NCI-H146 (cell line): Measurements from ENCODE around the gene GNB2.
A peak's percentile ranks its signal among the peaks of the same experiment; 100 is the strongest.
"Not testable (repeated sequence)": the region's sequence is repeated elsewhere in the genome, so short reads cannot be mapped to it uniquely, and the experiment has no call there.

ENCODE experiments used
- DNase-seq: peaks from one replicate; lab custom pipeline; 2025; lab: John Stamatoyannopoulos, UW

GNB2 gene

GRCh38 chr7:100673302-100673941 is at the start of gene GNB2:
Gene GNB2 (plus strand): TSS chr7:100673740. CDS start chr7:100676266, 2,526 bp downstream.
- DNase-seq: peak; percentile 97

DNA sequence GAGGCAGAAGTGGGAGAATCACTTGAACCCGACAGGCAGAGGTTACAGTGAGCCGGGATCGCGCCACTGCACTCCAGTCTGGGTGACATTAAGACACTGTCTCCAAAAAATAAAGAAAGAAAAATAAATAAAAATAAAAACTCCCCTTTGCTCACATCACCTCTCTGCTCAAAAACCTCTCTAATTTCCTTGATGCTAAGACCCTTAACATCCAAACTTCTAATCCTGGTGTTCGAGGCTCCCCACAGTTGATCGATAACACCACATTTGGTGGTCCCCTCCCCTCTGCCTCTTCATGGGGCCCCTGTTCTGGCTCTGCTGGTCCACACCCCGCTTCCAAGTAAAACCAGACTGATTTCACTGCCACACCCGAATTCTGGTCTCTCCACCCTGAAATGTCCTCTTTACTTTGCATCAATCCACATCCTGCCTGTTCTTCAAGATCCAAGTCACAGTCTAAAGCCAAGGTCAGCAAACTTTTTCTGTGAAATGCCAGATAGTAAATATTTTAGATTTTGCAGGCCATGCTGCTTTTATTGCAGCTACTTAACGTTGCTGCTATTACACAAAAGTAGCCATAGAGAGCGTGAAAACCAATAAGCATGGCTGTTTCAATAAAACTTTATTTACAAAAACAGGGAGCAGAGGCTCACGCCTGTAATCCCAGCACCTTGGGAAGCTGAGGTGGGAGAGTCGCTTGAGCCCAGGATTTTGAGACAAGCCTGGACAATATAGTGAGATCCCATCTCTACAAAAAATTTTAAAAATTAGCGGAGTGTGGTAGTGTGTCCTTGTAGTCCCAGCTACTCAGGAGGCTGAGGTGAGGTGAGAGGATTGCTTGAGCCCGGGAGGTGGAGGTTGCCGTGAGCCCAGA is 49.4 kb upstream of the GNB2 start:
- DNase-seq: no peak

DNA sequence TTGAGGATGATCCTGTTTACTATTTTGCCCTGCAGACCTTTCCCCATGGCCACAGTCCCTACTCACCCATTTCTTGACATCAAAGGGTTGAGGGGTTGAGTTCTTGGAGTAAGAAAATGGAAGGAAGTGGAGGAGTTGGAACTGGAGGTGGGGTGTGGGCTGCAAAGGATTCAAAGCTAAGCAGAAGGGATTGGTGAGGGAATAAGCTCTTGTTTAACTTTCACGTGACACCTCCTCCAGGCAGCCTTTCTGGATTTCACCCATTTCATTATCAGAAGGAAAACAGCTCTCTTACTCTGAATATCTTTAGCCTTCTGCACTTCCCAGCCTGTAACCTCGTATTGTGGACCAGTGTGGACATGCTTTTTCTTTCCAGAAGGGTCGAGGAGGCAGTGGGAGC is 47.5 kb upstream of the GNB2 start:
- DNase-seq: no peak

DNA sequence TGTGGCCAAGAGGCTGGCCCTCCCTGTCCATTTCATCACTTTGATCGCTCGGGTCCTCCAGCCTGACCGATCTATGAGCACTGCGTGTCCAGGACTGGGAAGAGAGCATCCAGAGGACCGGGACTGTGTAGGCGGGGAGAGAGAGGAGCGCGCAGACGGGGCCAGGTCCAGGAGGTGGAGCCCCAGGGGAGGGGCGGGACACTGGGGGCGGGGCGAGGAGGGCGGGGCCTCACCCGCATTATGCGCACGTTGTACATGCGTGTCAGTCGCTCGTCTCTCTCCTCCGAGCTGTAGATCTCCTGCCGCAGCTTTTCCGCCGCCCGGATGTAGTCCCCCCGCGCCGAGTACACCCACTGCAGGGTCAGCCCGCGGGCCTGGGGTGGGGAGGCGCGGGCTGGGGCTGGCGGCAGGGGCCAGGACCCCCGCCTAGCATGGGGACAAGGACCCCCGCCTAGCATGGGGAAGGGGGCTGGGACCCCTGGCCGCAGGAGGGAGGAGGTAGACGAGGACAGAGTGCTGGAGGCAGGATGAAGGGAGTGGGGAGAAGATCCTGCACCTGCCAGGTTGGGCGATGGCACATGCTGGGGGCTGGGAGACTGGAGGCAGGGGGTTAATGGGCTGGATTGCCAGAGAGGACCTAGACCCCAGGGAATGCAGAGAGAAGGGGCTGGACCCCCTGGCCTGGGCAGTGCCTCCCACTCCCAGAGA is 46.9 kb upstream of the GNB2 start:
- peak; percentile 85 for DNase-seq

GRCh38 chr7:100627238-100627549 is 46.3 kb upstream of the GNB2 start:
- DNase-seq: no peak

DNA sequence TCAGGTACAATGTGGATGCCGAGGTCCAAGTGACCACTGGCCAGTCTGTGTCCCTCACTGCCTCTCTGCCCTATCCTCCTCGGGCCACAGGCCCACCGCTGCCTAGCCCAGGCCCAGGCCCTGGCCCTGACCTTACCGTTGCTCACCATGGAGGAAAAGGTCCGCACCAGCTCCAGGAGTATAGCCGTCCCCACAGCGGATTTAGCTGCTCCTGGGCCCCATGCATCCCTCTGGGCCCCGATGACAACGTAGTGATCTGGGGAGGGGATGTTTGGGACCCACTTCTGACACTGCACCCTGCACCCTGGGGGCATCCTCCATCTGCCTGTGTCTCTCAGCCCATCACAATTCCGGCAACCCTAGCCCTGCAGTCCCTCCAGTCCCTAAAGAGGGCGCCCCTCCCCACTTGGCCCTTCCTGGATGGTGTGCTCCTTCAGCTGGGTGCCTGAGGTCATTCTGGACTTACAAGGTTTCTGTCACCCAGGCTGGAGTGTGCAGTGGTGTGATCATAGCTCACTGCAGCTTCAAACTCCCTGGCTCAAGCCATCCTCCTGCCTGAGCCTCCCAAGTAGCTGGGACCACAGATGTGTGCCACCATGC is 44.3 kb upstream of the GNB2 start:
- DNase-seq: peak; percentile 6

DNA sequence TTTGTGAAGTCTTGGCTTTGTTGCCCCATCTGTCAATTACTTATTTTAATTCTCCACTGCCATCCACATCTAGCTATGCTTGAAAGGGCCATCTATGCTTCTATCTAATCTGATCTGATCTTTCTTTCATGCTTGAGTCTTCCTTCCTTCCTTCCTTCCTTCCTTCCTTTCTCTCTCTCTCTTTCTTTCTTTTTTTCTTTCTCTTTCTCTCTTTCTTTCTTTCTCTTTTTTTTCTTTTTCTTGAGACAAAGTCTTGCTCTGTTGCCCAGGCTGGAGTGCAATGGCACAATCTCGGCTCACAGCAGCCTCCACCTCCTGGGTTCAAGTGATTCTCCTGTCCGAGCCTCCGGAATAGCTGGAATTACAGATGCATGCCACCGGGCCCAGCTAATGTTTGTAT is 43.5 kb upstream of the GNB2 start:
- no peak for DNase-seq

DNA sequence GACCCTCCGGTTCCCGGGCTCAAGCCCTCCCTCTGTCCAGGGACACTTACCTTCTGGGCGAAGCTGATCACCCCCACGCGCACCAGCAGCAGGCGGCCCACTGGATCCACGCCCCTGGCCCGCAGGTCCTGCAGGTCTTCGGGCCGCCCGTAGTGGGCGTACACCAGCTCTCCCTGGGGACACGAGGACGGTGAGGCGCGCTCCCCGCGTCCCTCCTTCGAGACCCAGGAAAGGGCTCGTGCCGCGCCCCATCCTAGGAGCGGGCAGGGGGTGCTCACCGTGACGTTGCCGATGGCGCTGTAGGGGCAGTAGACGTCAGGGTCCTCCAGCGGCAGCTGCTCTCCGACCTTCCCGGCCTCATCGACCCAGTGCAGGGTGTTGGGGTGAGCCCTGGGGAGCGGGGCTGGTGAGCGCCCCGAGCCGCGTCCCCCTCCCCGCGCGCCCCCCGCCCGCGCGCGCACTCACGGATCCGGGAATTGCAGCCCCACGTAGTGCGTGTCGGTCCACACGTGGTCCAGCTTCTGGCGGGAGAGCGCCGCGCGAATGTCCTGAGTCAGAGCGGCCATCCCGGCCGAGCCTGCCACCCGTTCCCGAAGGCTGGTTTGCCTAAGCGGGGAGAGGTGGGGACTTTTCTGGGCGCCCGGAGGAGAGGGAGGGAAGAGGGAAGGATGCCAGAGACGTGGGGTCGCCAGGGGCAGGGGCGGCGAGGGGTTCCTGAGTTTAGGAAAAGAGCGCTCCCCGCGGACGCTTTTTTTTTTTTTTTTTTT is 40.4 kb upstream of the GNB2 start:
- DNase-seq: peak; percentile 71

GRCh38 chr7:100639995-100640516 is 33.5 kb upstream of the GNB2 start:
- no peak for DNase-seq

GRCh38 chr7:100640517-100641440 is 32.8 kb upstream of the GNB2 start:
- DNase-seq: no peak

DNA sequence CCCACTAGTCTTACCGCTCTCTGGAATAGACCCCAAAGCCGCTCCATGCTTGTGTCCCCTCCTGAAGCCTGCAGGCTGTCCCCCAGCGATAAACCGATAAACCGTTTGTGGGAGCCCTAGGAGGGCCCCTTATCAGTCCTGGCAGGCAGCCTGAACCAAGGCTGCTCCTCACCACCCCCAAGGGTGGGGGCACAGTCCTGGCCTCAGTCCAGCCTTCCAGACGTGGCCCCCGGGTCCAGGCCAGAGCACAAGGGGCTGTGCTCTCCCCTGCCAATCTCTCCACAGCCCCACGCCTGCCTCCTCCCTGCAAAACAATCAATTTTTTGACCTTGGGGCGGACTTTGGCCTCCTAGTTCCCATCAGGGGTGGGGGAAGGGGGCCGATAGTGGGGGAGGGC is 32.1 kb upstream of the GNB2 start, which contains the start of gene TFR2:
Gene TFR2, minus strand, starts transcription at position 90 of the 397 bp plus-strand sequence. Its CDS starts 43 bp downstream, at position 47.
- no peak for DNase-seq

GRCh38 chr7:100641860-100642533 is 31.5 kb upstream of the GNB2 start:
- no peak for DNase-seq

DNA sequence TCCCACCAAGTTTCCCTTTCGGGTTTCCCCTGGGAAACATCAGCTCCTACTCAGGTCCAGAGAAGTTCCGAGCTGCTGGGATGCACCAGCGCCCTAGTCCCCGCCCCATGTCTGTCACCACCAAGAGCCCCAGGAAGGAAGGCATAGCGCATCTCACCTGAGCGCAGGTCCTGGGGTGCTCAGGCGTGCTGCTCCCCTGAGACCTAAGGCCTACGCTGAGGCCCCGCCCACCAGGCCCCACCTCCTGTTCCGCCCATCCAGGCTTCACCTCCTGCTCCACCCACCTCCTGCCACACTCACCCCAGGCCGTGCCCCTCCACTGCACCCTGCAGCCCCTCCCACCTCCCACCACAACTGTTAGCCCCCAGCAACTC is 31.0 kb upstream of the GNB2 start:
- no peak for DNase-seq

GRCh38 chr7:100649826-100650565 is 23.5 kb upstream of the GNB2 start:
- no peak for DNase-seq

- DNase-seq: no peak
These were observed 18.4 kb upstream of the GNB2 start for GRCh38 chr7:100654908-100655831.

GRCh38 chr7:100655908-100656674 is 17.4 kb upstream of the GNB2 start, which contains the start of gene ACTL6B:
Gene ACTL6B (minus strand): TSS chr7:100656448. CDS start chr7:100656354, 94 bp downstream.
- peak; percentile 83 for DNase-seq

GRCh38 chr7:100662194-100662776 is 11.3 kb upstream of the GNB2 start:
- not testable (repeated sequence) for DNase-seq
